BJ (cell line): Measurements from ENCODE around the gene P3H4. TPM values are rescaled to one million over a fixed set of nuclear protein-coding genes. Genes with fewer than 3 reads are reported as not detected.

Source experiments
- CTCF ChIA-PET: fragments of 350-600 bp; formaldehyde crosslinking; extraction: SDS; loops from one replicate; lab custom pipeline; 2021; ENCODE audit warnings: antibody characterized with exemption, inconsistent platforms; lab: Yijun Ruan, JAX
- POLR2A ChIA-PET: fragments of 300-600 bp; sonication (Branson Sonifier 250); formaldehyde crosslinking; extraction: SDS; loops from one replicate; lab custom pipeline; 2021; ENCODE audit warnings: antibody characterized with exemption; lab: Charles Lee
- DNase-seq: peaks from one replicate; pipeline ENCODE4 v3.0.0-alpha.2; 2011; ENCODE audit warnings: low read depth
- H3K27me3 ChIP-seq: 2 replicates; pipeline ENCODE4 v1.6.0; 2011; ENCODE audit warnings: low read length; ENCODE audit not compliant: control insufficient read depth, insufficient read depth
- H3K36me3 ChIP-seq: 2 replicates; pipeline ENCODE4 v1.5.1; 2011; ENCODE audit warnings: low read length; ENCODE audit not compliant: control insufficient read depth, insufficient read depth
- H3K4me3 ChIP-seq: 2 replicates; pipeline ENCODE4 v1.5.1; 2011; ENCODE audit warnings: low read depth, mild to moderate bottlenecking, control low read depth, low read length
- polyA plus RNA-seq: library from polyadenylated mRNA; depleted of rRNA; stranded (reverse); fragments of >200 nt; gene quantifications from 2 replicates; pipeline ENCODE4 v1.2.3, GENCODE V29; 2011
- TF ChIP-seq, protein P1 (sequence below): IDR thresholded peaks from 2 replicates; pipeline ENCODE4 v1.5.1; 2011; ENCODE audit warnings: low read depth, mild to moderate bottlenecking, control low read depth, inconsistent platforms, low read length, moderate library complexity; ENCODE audit not compliant: insufficient read depth

The P3H4 gene
- polyA plus RNA-seq, 1 experiment: 82.8 TPM

DNA sequence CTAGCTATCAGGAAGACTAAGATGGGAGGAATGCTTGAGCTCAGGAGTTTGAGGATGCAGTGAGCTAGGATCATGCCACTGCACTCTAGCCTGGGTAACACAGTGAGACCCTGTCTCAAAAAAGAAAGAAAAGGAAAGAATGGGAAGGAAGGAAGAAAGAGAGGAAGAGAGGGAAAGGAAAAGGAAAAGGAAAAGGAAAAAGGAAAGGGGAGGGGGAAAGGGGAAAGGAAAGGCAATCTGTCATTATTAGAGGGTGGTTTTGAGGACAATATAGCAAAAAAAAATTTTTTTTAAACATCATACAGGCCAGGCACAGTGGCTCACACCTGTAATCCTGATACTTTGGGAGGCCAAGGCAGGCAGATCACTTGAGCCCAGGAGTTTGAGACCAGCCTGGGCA, 45.6 kb downstream of the P3H4 start:
- Histone ChIP-seq H3K36me3 (peaks cover 30% of the 10 kb centered on the region), H3K4me3 (no peak overlapping the region), H3K27me3 (no peaks in the 10 kb centered on the region)
- ChIA-PET CTCF (interaction anchor here (1.0 kb wide), 1 partner anchor 35 kb away, joined by 5 read pairs; no protein-coding TSS in a partner anchor), POLR2A (no interaction called here)
- TF ChIP-seq, protein P1, sequence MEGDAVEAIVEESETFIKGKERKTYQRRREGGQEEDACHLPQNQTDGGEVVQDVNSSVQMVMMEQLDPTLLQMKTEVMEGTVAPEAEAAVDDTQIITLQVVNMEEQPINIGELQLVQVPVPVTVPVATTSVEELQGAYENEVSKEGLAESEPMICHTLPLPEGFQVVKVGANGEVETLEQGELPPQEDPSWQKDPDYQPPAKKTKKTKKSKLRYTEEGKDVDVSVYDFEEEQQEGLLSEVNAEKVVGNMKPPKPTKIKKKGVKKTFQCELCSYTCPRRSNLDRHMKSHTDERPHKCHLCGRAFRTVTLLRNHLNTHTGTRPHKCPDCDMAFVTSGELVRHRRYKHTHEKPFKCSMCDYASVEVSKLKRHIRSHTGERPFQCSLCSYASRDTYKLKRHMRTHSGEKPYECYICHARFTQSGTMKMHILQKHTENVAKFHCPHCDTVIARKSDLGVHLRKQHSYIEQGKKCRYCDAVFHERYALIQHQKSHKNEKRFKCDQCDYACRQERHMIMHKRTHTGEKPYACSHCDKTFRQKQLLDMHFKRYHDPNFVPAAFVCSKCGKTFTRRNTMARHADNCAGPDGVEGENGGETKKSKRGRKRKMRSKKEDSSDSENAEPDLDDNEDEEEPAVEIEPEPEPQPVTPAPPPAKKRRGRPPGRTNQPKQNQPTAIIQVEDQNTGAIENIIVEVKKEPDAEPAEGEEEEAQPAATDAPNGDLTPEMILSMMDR: no peak
- no peak for DNase-seq

DNA sequence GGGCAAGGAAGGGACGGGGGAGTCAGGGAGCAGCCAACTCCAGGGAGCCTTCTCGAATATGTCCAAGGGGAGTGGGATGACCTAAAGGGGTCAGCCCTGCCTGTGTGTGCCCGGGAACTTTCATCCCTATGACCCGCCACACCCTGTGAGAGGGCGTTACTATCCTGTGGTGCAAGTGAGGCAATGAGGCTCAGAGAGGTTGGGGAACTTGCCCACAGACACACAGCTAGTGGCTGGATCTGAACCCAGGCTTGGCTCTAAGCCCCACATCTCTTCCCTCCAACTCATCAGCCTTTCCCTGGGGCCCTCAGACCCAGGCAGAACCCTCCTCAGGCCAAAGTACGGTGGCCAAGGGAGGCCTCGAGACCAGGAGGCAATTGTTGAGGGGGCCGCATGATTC, 48.4 kb downstream of the P3H4 start:
- TF ChIP-seq, protein P1: no peak
- no peak for DNase-seq
- CTCF ChIA-PET: interaction anchor here (1.0 to 2.4 kb wide), 4 partner anchors 9 to 67 kb away, joined by 3 to 6 read pairs (median 3); no protein-coding TSS in a partner anchor
- H3K36me3 ChIP-seq: peaks cover 17% of the 10 kb centered on the region
- no peaks in the 10 kb centered on the region for H3K27me3 ChIP-seq
- H3K4me3 ChIP-seq: no peak overlapping the region
- POLR2A ChIA-PET: no interaction called here

DNA sequence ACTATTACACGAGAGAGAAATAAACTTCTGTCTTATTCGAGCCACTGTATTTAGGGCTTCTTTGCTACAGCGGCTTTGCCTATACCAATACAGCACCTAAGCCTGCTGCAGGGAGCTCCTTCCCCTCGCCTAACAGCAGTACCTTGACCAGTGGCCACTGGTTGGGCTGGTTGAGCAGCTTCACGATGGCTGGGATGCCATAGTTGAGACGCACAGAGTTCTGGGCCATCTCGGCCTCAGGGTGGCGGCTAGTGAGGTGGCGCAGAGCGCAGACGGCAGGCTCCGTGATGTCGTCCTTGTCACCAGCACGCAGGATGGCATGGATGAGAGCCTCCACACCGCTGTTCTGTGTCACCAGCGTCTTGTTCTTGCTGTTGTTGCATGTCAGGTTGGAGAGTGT, 48.9 kb downstream of the P3H4 start:
- TF ChIP-seq, protein P1: no peak
- Histone ChIP-seq H3K4me3 (no peak overlapping the region), H3K36me3 (peaks cover 18% of the 10 kb centered on the region), H3K27me3 (no peaks in the 10 kb centered on the region)
- ChIA-PET CTCF (interaction anchor here (1.1 to 1.2 kb wide), 2 partner anchors 25 to 67 kb away, joined by 3 read pairs; no protein-coding TSS in a partner anchor), POLR2A (no interaction called here)
- DNase-seq: no peak

DNA sequence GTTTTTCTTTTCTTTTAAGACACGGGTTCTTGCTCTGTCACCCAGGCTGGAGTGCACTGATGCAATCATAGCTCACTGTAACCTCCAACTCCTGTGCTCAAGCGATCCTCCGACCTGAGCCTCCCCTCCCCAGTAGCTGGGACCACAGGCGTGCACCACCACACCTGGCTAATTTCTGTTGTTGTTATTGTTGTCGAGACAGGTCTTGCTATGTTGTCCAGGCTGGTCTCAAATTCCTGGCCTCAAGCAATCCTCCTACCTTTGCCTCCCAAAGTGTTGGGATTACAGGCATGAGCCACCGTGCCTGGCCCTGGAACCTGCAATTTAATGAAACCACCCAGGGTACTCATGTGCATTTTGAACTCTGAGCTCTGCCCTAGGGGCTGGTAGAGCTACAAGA, 49.4 kb downstream of the P3H4 start:
- POLR2A ChIA-PET: no interaction called here
- CTCF ChIA-PET: interaction anchor here (1.1 to 1.2 kb wide), 2 partner anchors 25 to 67 kb away, joined by 3 read pairs; no protein-coding TSS in a partner anchor
- DNase-seq: no peak
- Histone ChIP-seq H3K4me3 (no peak overlapping the region), H3K27me3 (no peaks in the 10 kb centered on the region), H3K36me3 (peaks cover 19% of the 10 kb centered on the region)
- TF ChIP-seq, protein P1: no peak

DNA sequence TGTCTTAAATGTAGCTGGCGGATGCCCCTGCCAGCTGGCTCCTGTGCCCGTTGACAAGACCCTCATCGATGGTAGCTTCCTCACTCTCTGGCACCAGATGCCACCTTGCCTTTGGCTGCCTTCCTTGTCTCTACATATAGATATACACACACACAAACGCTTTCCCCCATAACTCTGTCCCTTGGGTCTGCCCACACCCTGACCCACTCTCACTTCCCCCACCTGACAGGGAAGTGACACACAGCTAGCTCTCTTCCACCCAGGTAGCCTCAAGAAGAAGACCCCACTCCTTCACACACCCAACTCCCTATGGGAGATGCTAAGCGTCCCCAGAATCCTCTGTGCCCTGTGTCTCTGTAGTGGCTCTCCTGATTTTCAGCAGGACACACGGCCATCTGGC, 50.9 kb downstream of the P3H4 start:
- ChIA-PET POLR2A (no interaction called here), CTCF (interaction anchor here (1.2 kb wide), 1 partner anchor 23 kb away, joined by 3 read pairs; no protein-coding TSS in a partner anchor)
- DNase-seq: no peak
- Histone ChIP-seq H3K27me3 (no peaks in the 10 kb centered on the region), H3K36me3 (peaks cover 18% of the 10 kb centered on the region), H3K4me3 (no peak overlapping the region)
- TF ChIP-seq, protein P1: no peak
